ENCODE results near the gene SLC16A13.

Gene SLC16A13

DNA sequence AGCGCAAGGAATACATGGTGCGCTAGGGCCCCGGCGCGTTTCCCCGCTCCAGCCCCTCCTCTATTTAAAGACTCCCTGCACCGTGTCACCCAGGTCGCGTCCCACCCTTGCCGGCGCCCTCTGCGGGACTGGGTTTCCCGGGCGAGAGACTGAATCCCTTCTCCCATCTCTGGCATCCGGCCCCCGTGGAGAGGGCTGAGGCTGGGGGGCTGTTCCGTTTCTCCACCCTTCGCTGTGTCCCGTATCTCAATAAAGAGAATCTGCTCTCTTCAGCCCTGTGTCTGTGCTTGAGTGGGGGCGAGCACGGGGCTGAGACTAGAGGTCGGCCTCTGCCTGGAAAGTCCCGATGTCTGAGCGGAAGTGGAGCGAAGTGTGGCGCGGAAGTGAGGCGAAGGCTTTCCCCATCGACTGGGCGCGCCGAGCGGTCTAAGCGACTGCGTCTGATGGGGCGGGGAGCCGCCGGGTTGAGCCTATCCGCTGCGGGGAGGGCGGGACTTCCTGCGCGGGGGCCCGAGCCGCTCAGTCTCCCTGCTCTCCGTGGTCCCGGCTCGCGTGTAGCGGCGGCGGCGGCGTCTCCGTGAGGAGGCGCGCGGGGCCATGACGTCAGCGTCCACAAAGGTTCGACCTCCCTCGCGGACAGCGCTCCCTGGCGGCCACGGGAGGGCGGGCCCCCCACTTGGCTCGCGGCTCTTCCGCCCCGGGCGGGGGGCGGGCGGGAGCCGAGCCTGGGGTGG is 21.4 kb upstream of the SLC16A13 start:
- peak; percentile 91 for DNase-seq

DNA sequence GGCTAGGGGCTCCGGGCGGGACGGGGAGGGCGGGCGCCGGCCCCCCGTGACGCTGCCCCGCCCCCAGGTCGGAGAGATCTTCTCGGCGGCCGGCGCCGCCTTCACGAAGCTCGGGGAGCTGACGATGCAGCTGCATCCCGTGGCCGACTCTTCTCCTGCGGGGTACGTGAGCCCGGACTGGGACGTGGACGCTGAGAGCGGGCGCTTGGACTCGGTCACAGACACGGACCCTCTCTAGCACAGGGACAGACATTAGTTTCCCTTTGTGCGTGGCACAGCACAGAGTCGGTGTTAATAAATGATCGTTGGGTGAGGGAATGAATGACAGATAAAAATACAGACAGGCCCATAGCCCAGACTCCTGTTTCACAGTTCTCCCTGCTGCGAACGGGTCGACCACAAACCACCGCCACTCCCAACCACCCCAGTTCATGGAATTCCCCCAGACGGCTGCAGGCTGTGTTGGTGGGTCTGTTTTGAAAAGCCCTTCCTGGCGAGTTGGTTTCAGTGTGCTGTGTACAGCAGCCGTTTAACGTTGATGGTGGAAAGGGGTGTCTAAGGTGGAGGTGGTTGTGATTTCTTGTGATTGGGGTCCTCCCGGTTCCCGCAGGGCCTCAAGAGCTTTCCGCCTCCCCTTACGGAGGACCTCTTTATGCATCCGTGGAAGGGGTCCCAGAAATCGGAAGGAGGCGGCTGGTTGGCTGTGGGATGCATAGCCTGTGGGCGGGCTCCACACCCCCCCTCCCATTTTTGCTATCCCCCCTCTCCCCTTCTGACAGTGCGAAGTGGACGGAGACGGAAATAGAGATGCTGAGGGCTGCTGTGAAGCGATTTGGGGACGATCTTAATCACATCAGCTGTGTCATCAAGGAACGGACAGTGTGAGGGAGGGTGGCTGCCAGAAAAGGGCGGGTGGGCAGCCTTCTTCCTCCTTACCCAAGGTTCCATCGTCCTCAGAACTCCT is 20.5 kb upstream of the SLC16A13 start:
- no peak for DNase-seq

- no peak for DNase-seq
Observed at GRCh38 chr17:7016418-7016817, 19.4 kb upstream of the SLC16A13 start.

- no peak for DNase-seq
Observed at GRCh38 chr17:7016886-7017826, 18.7 kb upstream of the SLC16A13 start.

DNA sequence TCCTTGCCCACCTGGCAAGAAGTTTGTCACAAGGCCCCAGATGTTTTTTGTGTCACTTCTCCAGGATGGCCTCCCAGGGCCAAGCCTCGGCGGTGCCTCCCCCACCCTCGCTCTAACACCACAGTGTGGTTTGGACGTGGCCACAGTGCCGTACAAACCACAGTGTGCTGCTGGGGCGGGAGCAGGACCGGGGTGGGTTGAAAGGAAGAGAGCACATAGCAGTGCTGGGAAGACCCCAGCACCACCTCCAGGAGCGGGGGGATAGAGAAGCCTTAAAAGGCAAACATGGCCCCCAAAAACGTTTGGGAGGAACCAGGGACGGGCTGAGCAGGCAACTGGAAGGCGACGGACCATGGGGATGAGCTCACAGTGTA is 18.0 kb upstream of the SLC16A13 start:
- no peak for DNase-seq

DNA sequence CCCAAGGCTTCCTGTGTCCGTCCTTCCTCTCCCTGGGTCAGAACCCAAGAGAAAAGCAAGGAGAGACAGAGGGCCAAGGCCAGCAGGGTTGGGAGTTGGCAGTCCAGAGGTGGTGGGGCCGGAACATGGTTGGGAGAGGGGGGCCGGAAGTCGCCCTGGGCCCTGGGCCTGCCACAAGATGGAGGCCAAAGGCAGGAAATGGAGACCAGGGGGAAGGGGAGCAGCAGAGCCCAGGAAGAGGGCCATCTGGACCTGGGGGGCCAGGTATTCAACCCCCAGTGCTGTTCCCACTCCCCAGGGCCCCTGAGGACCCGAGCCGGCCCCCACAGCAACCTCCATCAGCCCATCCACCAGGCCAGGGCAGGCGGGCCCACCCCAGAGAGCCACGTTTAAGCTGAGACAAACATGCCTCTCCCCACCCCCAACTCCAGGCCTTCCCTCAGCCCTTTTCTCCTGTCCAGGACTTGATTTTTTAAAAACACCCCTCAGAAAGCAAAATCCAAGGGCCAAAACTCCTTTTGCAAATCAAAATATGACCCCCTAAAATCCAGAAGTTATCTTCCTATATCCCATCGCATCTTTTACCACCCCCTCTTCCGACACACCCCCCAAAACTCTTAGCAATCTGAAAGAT is 17.4 kb upstream of the SLC16A13 start:
- no peak for DNase-seq

DNA sequence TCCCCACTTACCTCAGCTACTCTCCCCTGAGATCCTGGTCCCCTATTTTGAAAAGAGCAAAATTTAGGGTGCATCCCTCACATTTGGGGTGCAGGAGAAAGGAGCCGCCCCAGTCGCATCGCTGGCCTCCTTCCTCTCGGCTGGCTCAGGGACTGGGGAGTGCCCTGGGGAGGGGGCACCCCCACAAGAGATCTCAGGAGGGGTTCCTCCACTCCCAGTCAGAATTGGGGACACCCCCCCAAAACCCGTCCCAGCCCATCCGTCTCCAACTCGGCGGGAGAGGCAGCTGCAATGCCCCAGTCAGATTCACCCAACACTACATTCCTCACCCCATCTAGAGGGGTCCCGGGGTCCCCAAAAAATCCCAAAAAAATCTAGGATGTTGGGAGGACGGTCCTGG is 16.4 kb upstream of the SLC16A13 start:
- no peak for DNase-seq

- DNase-seq = peak; percentile 48
Observed at GRCh38 chr17:7019839-7020519, 15.8 kb upstream of the SLC16A13 start.

- DNase-seq = no peak
Observed at GRCh38 chr17:7020894-7021664, 14.7 kb upstream of the SLC16A13 start.

GRCh38 chr17:7021993-7022778 is 13.6 kb upstream of the SLC16A13 start:
- peak; percentile 72 for DNase-seq

DNA sequence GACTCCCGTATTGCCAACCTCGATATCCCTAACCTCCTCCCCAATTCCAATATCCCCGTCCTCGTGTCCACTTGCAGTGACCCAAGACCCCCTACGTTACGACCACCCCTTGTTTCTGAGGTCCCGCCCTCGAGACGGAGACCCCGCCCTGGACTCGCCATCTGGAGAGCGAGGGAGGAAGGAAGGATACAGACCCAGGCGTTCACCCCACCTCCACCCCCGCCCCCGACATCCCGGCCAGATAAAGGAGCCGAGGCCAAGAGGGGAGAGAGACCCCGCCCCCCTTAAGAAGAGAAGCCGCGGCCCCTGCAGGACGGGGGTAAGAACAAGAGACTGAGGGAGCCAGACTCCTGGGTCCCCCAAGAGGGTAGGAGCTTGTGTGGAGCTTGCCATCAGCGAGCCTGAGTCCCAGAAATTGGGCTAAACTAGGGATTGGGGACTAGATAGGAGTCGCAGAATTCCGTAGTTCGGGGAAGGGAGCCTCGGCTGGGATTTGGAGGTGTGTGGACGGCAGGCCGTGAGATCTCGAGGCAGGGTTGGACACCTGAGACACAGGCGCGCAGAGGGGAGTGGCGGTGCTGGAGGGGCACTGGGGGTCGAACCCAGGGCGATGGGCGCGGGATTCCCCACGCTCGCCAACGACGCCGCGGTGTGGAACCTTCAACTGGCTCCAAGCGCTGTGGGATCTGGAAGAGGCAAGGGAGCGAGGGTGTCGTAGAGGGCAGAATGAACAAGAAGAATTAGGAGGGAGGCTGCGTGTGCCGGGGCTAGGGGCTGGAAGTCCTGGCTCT is 12.8 kb upstream of the SLC16A13 start, which contains the start of gene BCL6B:
Gene BCL6B, plus strand, starts transcription at position 270 of the 791 bp plus-strand sequence. CDS start 622 bp downstream, outside the sequence.
- DNase-seq = no peak

DNA sequence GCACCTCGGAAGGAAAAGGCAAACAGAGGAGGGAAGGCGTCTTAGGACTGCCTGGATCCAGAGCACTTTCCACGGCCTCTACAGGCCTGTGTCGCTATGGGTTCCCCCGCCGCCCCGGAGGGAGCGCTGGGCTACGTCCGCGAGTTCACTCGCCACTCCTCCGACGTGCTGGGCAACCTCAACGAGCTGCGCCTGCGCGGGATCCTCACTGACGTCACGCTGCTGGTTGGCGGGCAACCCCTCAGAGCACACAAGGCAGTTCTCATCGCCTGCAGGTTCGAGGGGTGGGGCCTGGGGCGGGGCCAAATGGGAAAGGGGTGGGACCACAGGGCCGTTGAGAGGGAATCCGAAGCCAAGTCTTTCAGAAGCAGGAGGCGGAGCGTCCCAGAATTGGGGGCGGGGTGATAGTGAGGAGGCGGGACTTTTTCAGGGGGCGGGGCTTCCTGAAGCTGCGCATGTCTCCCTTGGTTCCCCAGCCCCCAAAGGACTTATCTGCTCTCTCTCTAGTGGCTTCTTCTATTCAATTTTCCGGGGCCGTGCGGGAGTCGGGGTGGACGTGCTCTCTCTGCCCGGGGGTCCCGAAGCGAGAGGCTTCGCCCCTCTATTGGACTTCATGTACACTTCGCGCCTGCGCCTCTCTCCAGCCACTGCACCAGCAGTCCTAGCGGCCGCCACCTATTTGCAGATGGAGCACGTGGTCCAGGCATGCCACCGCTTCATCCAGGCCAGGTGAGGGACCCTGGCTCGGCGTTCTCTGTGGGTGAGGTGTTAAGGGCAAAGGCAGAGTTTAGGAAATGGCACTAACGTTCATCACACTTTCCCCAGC is 12.0 kb upstream of the SLC16A13 start:
- DNase-seq = no peak

- no peak for DNase-seq
Observed at GRCh38 chr17:7024402-7024785, 11.4 kb upstream of the SLC16A13 start.

DNA sequence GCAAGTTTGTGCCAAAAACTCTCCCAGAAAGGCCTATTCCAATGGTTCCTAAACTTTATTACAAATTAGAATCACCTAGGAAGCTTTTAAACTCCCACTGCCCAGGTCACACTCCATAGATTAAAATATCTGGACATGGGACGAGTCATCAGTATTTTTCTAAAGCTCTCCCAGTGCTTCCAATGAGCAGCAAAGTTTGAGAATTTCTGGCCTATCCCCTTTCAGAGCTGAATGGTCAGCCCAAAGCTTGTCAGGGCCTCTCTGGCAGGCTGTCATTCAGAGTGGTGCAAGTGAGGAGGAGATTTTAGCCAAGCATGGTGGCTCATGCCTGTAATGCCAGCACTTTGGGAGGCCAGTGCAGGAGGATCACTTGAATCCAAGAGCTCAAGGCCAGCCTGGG is 10.6 kb upstream of the SLC16A13 start:
- DNase-seq = no peak

DNA sequence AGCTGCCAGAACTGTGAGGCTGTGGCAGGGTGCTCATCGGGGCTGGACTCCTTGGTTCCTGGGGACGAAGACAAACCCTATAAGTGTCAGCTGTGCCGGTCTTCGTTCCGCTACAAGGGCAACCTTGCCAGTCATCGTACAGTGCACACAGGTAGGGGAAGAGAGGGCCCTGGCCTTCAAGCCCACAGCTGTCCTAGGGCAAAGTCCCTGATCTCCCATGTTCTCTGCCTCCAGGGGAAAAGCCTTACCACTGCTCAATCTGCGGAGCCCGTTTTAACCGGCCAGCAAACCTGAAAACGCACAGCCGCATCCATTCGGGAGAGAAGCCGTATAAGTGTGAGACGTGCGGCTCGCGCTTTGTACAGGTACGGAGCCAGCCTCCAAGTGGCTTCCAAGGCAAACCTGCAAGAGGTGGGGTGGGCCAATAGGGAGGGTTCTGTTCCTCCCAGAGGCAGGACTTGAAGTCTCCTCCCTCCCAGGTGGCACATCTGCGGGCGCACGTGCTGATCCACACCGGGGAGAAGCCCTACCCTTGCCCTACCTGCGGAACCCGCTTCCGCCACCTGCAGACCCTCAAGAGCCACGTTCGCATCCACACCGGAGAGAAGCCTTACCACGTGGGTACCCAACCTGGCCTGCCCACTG is 9.2 kb upstream of the SLC16A13 start:
- DNase-seq = no peak

- DNase-seq = no peak
Observed at GRCh38 chr17:7027335-7027734, 8.5 kb upstream of the SLC16A13 start.

DNA sequence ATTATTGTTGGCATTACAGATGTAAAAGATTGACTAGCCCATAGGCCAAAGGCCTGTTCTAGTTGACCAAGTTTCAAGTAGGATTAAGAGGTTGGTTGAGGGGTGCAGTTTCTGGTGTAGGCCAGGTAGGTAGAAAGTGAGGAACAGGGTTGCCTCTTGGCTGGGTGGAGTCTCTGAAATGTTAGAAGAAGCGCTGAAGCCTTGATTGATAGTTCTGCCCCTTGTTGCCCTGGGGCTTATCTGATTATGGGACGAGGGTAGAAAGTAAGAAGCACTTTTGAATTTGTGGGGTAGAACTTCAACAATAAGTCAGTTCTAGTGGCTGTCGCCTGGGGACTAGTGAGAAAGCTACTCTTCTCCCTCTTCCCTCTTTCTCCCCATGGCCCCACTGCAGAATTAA is 6.7 kb upstream of the SLC16A13 start:
- no peak for DNase-seq

DNA sequence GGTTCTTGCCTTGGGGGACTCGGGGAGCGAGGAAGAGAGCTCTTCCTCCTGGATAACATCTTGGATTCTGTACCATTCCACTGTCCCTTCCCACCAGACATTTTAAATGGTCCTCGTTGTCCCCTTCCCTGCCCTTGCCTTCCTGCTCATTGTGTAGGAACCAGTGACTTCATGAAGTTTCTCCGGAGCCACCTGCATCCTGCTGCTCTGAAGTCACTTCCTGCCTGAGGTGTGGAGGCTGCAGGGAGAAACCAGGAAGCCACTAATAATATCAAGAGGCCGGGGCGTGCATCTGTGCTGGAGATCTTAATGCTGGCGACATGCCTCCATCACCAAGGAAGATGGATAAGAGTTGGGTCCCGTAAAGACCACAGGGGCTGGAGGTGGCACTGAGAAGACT is 6.2 kb upstream of the SLC16A13 start:
- no peak for DNase-seq

All from NCI-H1436 (cell line).